Caki2 (cell line): ENCODE results near the gene ZNF830. TPM values are rescaled to one million over a fixed set of nuclear protein-coding genes. Genes with fewer than 3 reads are reported as not detected.
"Not testable (repeated sequence)": the region's sequence is repeated elsewhere in the genome, so short reads cannot be mapped to it uniquely, and the experiment has no call there.

Source experiments
- DNase-seq: peaks from one replicate; pipeline ENCODE4 v3.0.0-alpha.2; 2015; ENCODE audit warnings: low read depth
- in situ Hi-C: cut with HindIII; loops from 2 replicates; pipeline ENCODE4 v1.10.0; 2016; ENCODE audit warnings: low sequenced_read_pairs, low pct_unique_long_range_greater_than_20kb, mixed read lengths
- total RNA-seq: library from RNA; depleted of rRNA; stranded (reverse); fragments of >200 nt; shearing (Covaris generic); gene quantifications from 2 replicates; pipeline ENCODE4 v1.2.3, GENCODE V29; 2014; ENCODE audit warnings: low replicate concordance; rRNA removed

Gene ZNF830
- 9.8 and 17.8 TPM in 2 replicates for total RNA-seq

GRCh38 chr17:34961093-34961911 is at the start of gene ZNF830, which contains the start of gene CCT6B:
Gene ZNF830, plus strand, starts transcription at chr17:34961540. Its CDS starts 27 bp downstream, at chr17:34961567.
Gene CCT6B, minus strand, starts transcription at chr17:34961460. Its CDS starts 67 bp downstream, at chr17:34961393.
- DNase-seq: peak; percentile 89
- in situ Hi-C loops: no loop called here

- DNase-seq: no peak
- in situ Hi-C loops: no loop called here
These were observed 48.3 kb upstream of the ZNF830 start for GRCh38 chr17:34913001-34913400.

GRCh38 chr17:34916120-34916519 is 45.2 kb upstream of the ZNF830 start:
- in situ Hi-C loops: no loop called here
- no peak for DNase-seq

- in situ Hi-C loops: no loop called here
- no peak for DNase-seq
These were observed 44.0 kb upstream of the ZNF830 start for GRCh38 chr17:34917381-34917780.

- DNase-seq: no peak
- in situ Hi-C loops: no loop called here
These were observed 40.7 kb upstream of the ZNF830 start for GRCh38 chr17:34920676-34921075.

GRCh38 chr17:34926661-34927060 is 34.7 kb upstream of the ZNF830 start:
- in situ Hi-C loops: no loop called here
- no peak for DNase-seq

GRCh38 chr17:34930283-34930682 is 31.1 kb upstream of the ZNF830 start:
- in situ Hi-C loops: no loop called here
- DNase-seq: no peak

GRCh38 chr17:34950780-34951179 is 10.6 kb upstream of the ZNF830 start:
- in situ Hi-C loops, DNase-seq: not testable (repeated sequence)

- in situ Hi-C loops: no loop called here
- no peak for DNase-seq
These were observed 2.9 kb upstream of the ZNF830 start for GRCh38 chr17:34958438-34958837.

GRCh38 chr17:34974179-34974578 is 12.8 kb downstream of the ZNF830 start:
- in situ Hi-C loops: no loop called here
- DNase-seq: no peak

- in situ Hi-C loops: no loop called here
- DNase-seq: no peak
These were observed 13.8 kb downstream of the ZNF830 start for GRCh38 chr17:34974794-34975785.

- in situ Hi-C loops: no loop called here
- no peak for DNase-seq
These were observed 17.8 kb downstream of the ZNF830 start for GRCh38 chr17:34979153-34979552.

- in situ Hi-C loops: no loop called here
- DNase-seq: no peak
These were observed 18.5 kb downstream of the ZNF830 start for GRCh38 chr17:34979650-34980352.

GRCh38 chr17:34980353-34980680 is 19.0 kb downstream of the ZNF830 start, which contains the start of gene LIG3:
Gene LIG3, plus strand, starts transcription at chr17:34980512. Its CDS starts 2,494 bp downstream, at chr17:34983006.
- in situ Hi-C loops: no loop called here
- DNase-seq: peak; percentile 92

- in situ Hi-C loops: no loop called here
- peak; percentile 73 for DNase-seq
These were observed 19.6 kb downstream of the ZNF830 start for GRCh38 chr17:34980681-34981537.

- DNase-seq: no peak
- in situ Hi-C loops: no loop called here
These were observed 20.4 kb downstream of the ZNF830 start for GRCh38 chr17:34981538-34982241.

- DNase-seq: no peak
- in situ Hi-C loops: no loop called here
These were observed 25.9 kb downstream of the ZNF830 start for GRCh38 chr17:34987232-34987631.
